Liver (tissue), 9 donors: ENCODE results near the gene OSBPL9. TPM values are rescaled to one million over a fixed set of nuclear protein-coding genes. Genes with fewer than 3 reads are reported as not detected.
A peak's percentile ranks its signal among the peaks of the same experiment; 100 is the strongest.

ENCODE experiments used
- DNase-seq: peaks from one replicate; pipeline ENCODE4 v3.0.0-alpha.2; 2017; ENCODE audit warnings: low spot score
- H3K27ac ChIP-seq, 2 donors: one replicate each; pipeline ENCODE4 v1.7.0; 2013; ENCODE audit warnings: inconsistent platforms in 2 of 2, low read length in 2 of 2, control low read depth in 1 of 2, low read depth in 1 of 2, mild to moderate bottlenecking in 1 of 2
- H3K27me3 ChIP-seq, 4 donors: one replicate each; pipeline versions ENCODE4 v1.6.1 to v1.7.0; 2013; ENCODE audit warnings: low read length in 3 of 4, inconsistent platforms in 1 of 4, mild to moderate bottlenecking in 1 of 4, moderate library complexity in 1 of 4; ENCODE audit not compliant: control insufficient read depth in 4 of 4, insufficient read depth in 4 of 4
- H3K36me3 ChIP-seq, 4 donors: one replicate each; pipeline versions ENCODE4 v1.6.1 to v1.7.0; 2013; ENCODE audit warnings: low read length in 3 of 4, mild to moderate bottlenecking in 3 of 4, low read depth in 1 of 4, moderate library complexity in 1 of 4; ENCODE audit not compliant: control insufficient read depth in 4 of 4, insufficient read depth in 3 of 4
- H3K4me1 ChIP-seq, 4 donors: one replicate each; pipeline versions ENCODE4 v1.6.1 to v1.7.0; 2013; ENCODE audit warnings: low read length in 3 of 4, mild to moderate bottlenecking in 3 of 4, moderate library complexity in 1 of 4; ENCODE audit not compliant: control insufficient read depth in 4 of 4, insufficient read depth in 4 of 4
- H3K4me3 ChIP-seq, 3 donors: one replicate each; pipeline versions ENCODE4 v1.6.1 to v1.7.0; 2013; ENCODE audit warnings: low read length in 3 of 3, control low read depth in 1 of 3, low read depth in 1 of 3, mild to moderate bottlenecking in 1 of 3
- H3K9ac ChIP-seq, 2 donors: one replicate each; pipeline ENCODE4 v1.7.0; 2013; ENCODE audit warnings: low read length in 2 of 2, mild to moderate bottlenecking in 2 of 2, moderate library complexity in 2 of 2, control low read depth in 1 of 2, low read depth in 1 of 2
- H3K9me3 ChIP-seq, 4 donors: one replicate each; pipeline versions ENCODE4 v1.6.1 to v1.7.0; 2013; ENCODE audit warnings: low read length in 3 of 4; ENCODE audit not compliant: control insufficient read depth in 4 of 4
- ATF3 ChIP-seq: IDR thresholded peaks from 2 replicates; pipeline ENCODE4 v1.6.1; 2016; ENCODE audit warnings: antibody characterized with exemption
- CTCF ChIP-seq: fragments of 150-350 bp; IDR thresholded peaks from 2 replicates; pipeline ENCODE4 v1.5.1; 2017; ENCODE audit warnings: improper control_type of control experiment, low read depth, low read length; ENCODE audit not compliant: missing input control
- EGR1 ChIP-seq, 2 donors: IDR thresholded peaks; 2 replicates each; pipeline ENCODE4 v1.6.1; 2016 to 2018; ENCODE audit warnings: antibody characterized with exemption in 2 of 2, low read depth in 2 of 2
- FOXA1 ChIP-seq: IDR thresholded peaks from 2 replicates; pipeline ENCODE4 v1.6.1; 2016; ENCODE audit warnings: antibody characterized with exemption
- FOXA2 ChIP-seq: IDR thresholded peaks from 2 replicates; pipeline ENCODE4 v1.6.1; 2016; ENCODE audit warnings: antibody characterized with exemption
- GABPA ChIP-seq, 2 donors: IDR thresholded peaks in 1 of 2; conservative IDR thresholded peaks in 1 of 2; 2 replicates each; pipeline ENCODE4 v1.6.1; 2016; ENCODE audit warnings: antibody characterized with exemption in 2 of 2, mild to moderate bottlenecking in 1 of 2, moderate library complexity in 1 of 2
- HNF4A ChIP-seq, 2 donors: conservative IDR thresholded peaks; 2 replicates each; pipeline ENCODE4 v1.6.1; 2016; ENCODE audit warnings: antibody characterized with exemption in 2 of 2, mild to moderate bottlenecking in 2 of 2
- HNF4G ChIP-seq: IDR thresholded peaks from 2 replicates; pipeline ENCODE4 v1.6.1; 2016; ENCODE audit warnings: antibody characterized with exemption
- JUND ChIP-seq, 2 donors: IDR thresholded peaks; 2 replicates each; pipeline ENCODE4 v1.6.1; 2016; ENCODE audit warnings: antibody characterized with exemption in 2 of 2
- MAX ChIP-seq: IDR thresholded peaks from 2 replicates; pipeline ENCODE4 v1.6.1; 2016; ENCODE audit warnings: antibody characterized with exemption
- NR2F2 ChIP-seq: IDR thresholded peaks from 2 replicates; pipeline ENCODE4 v1.6.1; 2016; ENCODE audit warnings: antibody characterized with exemption
- RAD21 ChIP-seq, 2 donors: IDR thresholded peaks; 2 replicates each; pipeline ENCODE4 v1.6.1; 2016; ENCODE audit warnings: antibody characterized with exemption in 2 of 2, mild to moderate bottlenecking in 2 of 2
- RXRA ChIP-seq, 2 donors: IDR thresholded peaks; 2 replicates each; pipeline ENCODE4 v1.6.1; 2017 to 2018; ENCODE audit warnings: antibody characterized with exemption in 2 of 2, mild to moderate bottlenecking in 1 of 2
- SP1 ChIP-seq: IDR thresholded peaks from 2 replicates; pipeline ENCODE4 v1.6.1; 2018; ENCODE audit warnings: antibody characterized with exemption, mild to moderate bottlenecking
- TAF1 ChIP-seq: conservative IDR thresholded peaks from 2 replicates; pipeline ENCODE4 v1.6.1; 2016; ENCODE audit warnings: antibody characterized with exemption, mild to moderate bottlenecking
- YY1 ChIP-seq: IDR thresholded peaks from 2 replicates; pipeline ENCODE4 v1.6.1; 2016; ENCODE audit warnings: antibody characterized with exemption, mild to moderate bottlenecking
- ZBTB33 ChIP-seq: IDR thresholded peaks from 2 replicates; pipeline ENCODE4 v1.6.1; 2016; ENCODE audit warnings: antibody characterized with exemption
- WGBS: extraction: QIAGEN DNeasy Blood & Tissue Kit; methylation state at CpG from one replicate; pipeline ENCODE4 v1.1.7; 2013; 5-methylcytosine and 5-hydroxymethylcytosine counted together
- polyA plus RNA-seq, 2 donors: library from polyadenylated mRNA; stranded (reverse) in 1 of 2; unstranded in 1 of 2; fragments of 200-250 nt in 1 of 2; fragments of >200 nt in 1 of 2; fragmentation: Nextera tagmentation in 1 of 2; extraction: Ambion mirVana in 1 of 2; gene quantifications; one replicate each; pipeline versions ENCODE4 v1.2.1 to v1.2.3, GENCODE V29; 2013 to 2015
- total RNA-seq, 2 donors: library from RNA; depleted of rRNA; stranded (reverse); fragments of >200 nt; gene quantifications; one replicate each; pipeline ENCODE4 v1.2.3, GENCODE V29; 2014
- TF ChIP-seq, protein P1 (sequence below): IDR thresholded peaks from 2 replicates; pipeline ENCODE4 v1.6.1; 2016; ENCODE audit warnings: antibody characterized with exemption, mild to moderate bottlenecking
- donor health status: healthy.
- donor health status: healthy.
- donor health status: healthy.
- donor health status: healthy.
- donor health status: healthy.

The OSBPL9 gene
- total and polyA plus RNA-seq, 4 donors, result 52.1 to 129 (median 60.4) TPM

DNA sequence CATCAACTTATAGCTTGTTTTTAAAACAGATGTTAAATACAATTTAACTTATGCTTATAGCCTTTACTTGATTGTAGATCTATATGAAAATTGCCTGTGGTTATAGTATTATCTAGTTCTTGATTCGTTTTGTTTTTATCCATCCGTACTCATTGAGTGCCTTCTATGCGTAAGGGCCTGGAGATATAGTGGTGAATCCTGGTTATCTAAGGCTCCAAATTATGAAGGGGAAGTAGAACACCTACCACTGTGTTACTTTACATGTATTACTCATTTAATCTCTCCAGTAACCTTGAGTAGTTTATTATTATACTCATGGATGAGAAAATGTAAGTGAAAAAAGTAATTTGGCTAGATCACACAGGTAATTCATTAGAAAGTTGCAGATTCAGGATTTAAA is 121.8 kb downstream of the OSBPL9 start:
- H3K27ac ChIP-seq, result no peak overlapping the region
- no peak overlapping the region for H3K4me3 ChIP-seq
- H3K36me3 ChIP-seq, result peaks cover 0 to 2% (median 0%) of the 10 kb centered on the region in 4 donors
- H3K4me1 ChIP-seq, result peaks cover 3 to 32% (median 10%) of the 10 kb centered on the region in 4 donors
- no peaks in the 10 kb centered on the region for H3K9me3 ChIP-seq
- 97% methylated on average over 3 of the region's 3 CpGs for whole genome bisulfite sequencing
- H3K9ac ChIP-seq, result peak overlapping the region in 1 of 2 donors; percentile 35
- no peak for DNase-seq
- H3K27me3 ChIP-seq, result no peaks in the 10 kb centered on the region
- no peak for TF ChIP-seq ZBTB33

DNA sequence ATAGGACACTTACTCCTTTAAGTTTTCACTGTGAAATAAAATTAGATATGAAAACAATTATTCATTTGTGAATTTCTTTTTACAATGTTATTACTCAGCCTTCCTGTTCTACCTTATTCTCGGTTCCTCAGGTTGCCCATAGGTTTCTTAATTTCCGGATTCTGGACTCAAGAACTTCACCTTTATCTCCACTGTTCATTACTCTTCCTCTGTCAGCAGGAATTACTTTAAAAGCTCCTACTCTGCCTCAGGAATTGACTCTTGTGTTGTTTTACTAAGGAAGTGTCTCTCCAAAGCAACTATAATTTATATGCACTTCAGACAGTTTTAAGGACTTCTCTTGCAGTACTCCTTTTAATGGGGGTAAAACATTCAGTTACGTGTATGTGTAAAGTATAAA is 123.8 kb downstream of the OSBPL9 start:
- peaks cover 0 to 2% (median 0%) of the 10 kb centered on the region in 4 donors for H3K36me3 ChIP-seq
- WGBS, result 76% methylated on average over 3 of the region's 3 CpGs
- H3K4me1 ChIP-seq, result peaks cover 3 to 18% (median 8%) of the 10 kb centered on the region in 4 donors
- H3K9me3 ChIP-seq, result no peaks in the 10 kb centered on the region
- TF ChIP-seq EGR1 (IDR thresholded peaks at IDR 0.05; ENCODE audit: low read depth in 2 of 2) (no peak), FOXA1 (no peak), ATF3 (no peak), RAD21 (IDR thresholded peaks at IDR 0.05) (no peak), ZBTB33 (no peak), RXRA (IDR thresholded peaks at IDR 0.05) (no peak), HNF4G (no peak), MAX (no peak), YY1 (no peak), JUND (IDR thresholded peaks at IDR 0.05) (no peak), GABPA (IDR thresholded peaks at IDR 0.05 in 1 of 2, conservative IDR thresholded peaks at IDR 0.05 in 1 of 2) (no peak), SP1 (no peak), HNF4A (conservative IDR thresholded peaks at IDR 0.05) (no peak), TAF1 (no peak), CTCF (no peak), FOXA2 (no peak), NR2F2 (no peak)
- TF ChIP-seq, protein P1, sequence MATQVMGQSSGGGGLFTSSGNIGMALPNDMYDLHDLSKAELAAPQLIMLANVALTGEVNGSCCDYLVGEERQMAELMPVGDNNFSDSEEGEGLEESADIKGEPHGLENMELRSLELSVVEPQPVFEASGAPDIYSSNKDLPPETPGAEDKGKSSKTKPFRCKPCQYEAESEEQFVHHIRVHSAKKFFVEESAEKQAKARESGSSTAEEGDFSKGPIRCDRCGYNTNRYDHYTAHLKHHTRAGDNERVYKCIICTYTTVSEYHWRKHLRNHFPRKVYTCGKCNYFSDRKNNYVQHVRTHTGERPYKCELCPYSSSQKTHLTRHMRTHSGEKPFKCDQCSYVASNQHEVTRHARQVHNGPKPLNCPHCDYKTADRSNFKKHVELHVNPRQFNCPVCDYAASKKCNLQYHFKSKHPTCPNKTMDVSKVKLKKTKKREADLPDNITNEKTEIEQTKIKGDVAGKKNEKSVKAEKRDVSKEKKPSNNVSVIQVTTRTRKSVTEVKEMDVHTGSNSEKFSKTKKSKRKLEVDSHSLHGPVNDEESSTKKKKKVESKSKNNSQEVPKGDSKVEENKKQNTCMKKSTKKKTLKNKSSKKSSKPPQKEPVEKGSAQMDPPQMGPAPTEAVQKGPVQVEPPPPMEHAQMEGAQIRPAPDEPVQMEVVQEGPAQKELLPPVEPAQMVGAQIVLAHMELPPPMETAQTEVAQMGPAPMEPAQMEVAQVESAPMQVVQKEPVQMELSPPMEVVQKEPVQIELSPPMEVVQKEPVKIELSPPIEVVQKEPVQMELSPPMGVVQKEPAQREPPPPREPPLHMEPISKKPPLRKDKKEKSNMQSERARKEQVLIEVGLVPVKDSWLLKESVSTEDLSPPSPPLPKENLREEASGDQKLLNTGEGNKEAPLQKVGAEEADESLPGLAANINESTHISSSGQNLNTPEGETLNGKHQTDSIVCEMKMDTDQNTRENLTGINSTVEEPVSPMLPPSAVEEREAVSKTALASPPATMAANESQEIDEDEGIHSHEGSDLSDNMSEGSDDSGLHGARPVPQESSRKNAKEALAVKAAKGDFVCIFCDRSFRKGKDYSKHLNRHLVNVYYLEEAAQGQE, result no peak
- H3K27me3 ChIP-seq, result no peaks in the 10 kb centered on the region
- H3K27ac ChIP-seq, result no peak overlapping the region
- no peak overlapping the region for H3K4me3 ChIP-seq
- H3K9ac ChIP-seq, result no peak overlapping the region
- DNase-seq, result no peak
